WTC11 (cell line): Measurements from ENCODE around the gene ASB15. TPM values are rescaled to one million over a fixed set of nuclear protein-coding genes. Genes with fewer than 3 reads are reported as not detected.

Experiments used
- ATAC-seq: fragments of 200-7000 bp; cut with Tn5 transposase; 2 replicates; pipeline ENCODE4 v1.10.0; 2021; ENCODE audit warnings: mild to moderate bottlenecking, moderate library complexity
- CTCF ChIA-PET: fragments of 300-600 bp; sonication (Branson Sonifier 250); formaldehyde crosslinking; loops from one replicate; lab custom pipeline; 2021; ENCODE audit warnings: antibody characterized with exemption; lab: Charles Lee
- POLR2A ChIA-PET: fragments of 350-600 bp; sonication (Branson Sonifier 250); formaldehyde crosslinking; loops from one replicate; lab custom pipeline; 2021; ENCODE audit warnings: antibody characterized with exemption; lab: Charles Lee
- DNase-seq: peaks from one replicate; pipeline ENCODE4 v3.0.0; 2021; ENCODE audit warnings: low spot score
- H3K27ac Mint-ChIP-seq: 2 replicates; pipeline ENCODE4 v1.8.0; 2021; ENCODE audit warnings: mixed read lengths
- H3K27me3 Mint-ChIP-seq: 2 replicates; pipeline ENCODE4 v1.8.0; 2021; ENCODE audit warnings: low read depth, mild to moderate bottlenecking, moderate library complexity, mixed read lengths
- H3K36me3 Mint-ChIP-seq: 2 replicates; pipeline ENCODE4 v1.8.0; 2021; ENCODE audit warnings: mixed read lengths
- H3K4me1 Mint-ChIP-seq: 2 replicates; pipeline ENCODE4 v1.8.0; 2022; ENCODE audit warnings: mixed read lengths
- H3K4me3 Mint-ChIP-seq: 2 replicates; pipeline ENCODE4 v1.8.0; 2021; ENCODE audit warnings: mild to moderate bottlenecking, moderate library complexity, mixed read lengths
- H3K9me3 Mint-ChIP-seq: 2 replicates; pipeline ENCODE4 v1.8.0; 2021; ENCODE audit warnings: mixed read lengths
- ATF1 ChIP-seq: sonication (generic); formaldehyde crosslinking; IDR thresholded peaks from 2 replicates; pipeline ENCODE4 v1.8.1; 2023; ENCODE audit warnings: mild to moderate bottlenecking, moderate library complexity, missing genetic modification reagents
- ATF2 ChIP-seq: sonication (generic); formaldehyde crosslinking; IDR thresholded peaks from 2 replicates; pipeline ENCODE4 v1.8.1; 2022; ENCODE audit warnings: low read depth, missing genetic modification reagents, borderline replicate concordance
- CREB1 ChIP-seq: sonication (generic); formaldehyde crosslinking; IDR thresholded peaks from 2 replicates; pipeline ENCODE4 v1.8.0; 2023; ENCODE audit warnings: mild to moderate bottlenecking, missing genetic modification reagents
- EMX1 ChIP-seq: fragments of 250-450 bp; sonication (Bioruptor Pico); IDR thresholded peaks from 2 replicates; pipeline ENCODE4 v1.8.0; 2021; ENCODE audit warnings: mild to moderate bottlenecking
- ETV6 ChIP-seq: sonication (generic); formaldehyde crosslinking; IDR thresholded peaks from 2 replicates; pipeline ENCODE4 v1.8.1; 2022; ENCODE audit warnings: mild to moderate bottlenecking, missing genetic modification reagents
- GRHL2 ChIP-seq: fragments of 250-450 bp; sonication (Bioruptor Pico); IDR thresholded peaks from 2 replicates; pipeline ENCODE4 v1.8.0; 2022; ENCODE audit warnings: mild to moderate bottlenecking, moderate library complexity; ENCODE audit not compliant: insufficient replicate concordance, severe bottlenecking
- GTF2I ChIP-seq: fragments of 250-450 bp; sonication (Bioruptor Pico); conservative IDR thresholded peaks from 2 replicates; pipeline ENCODE4 v1.4.0; 2021; ENCODE audit warnings: mild to moderate bottlenecking
- NR2C2 ChIP-seq: sonication (generic); formaldehyde crosslinking; IDR thresholded peaks from 2 replicates; pipeline ENCODE4 v1.8.0; 2022; ENCODE audit warnings: mild to moderate bottlenecking, missing genetic modification reagents
- SMAD4 ChIP-seq: sonication (generic); formaldehyde crosslinking; IDR thresholded peaks from 2 replicates; pipeline ENCODE4 v1.8.0; 2022; ENCODE audit warnings: mild to moderate bottlenecking, missing genetic modification reagents
- SOX15 ChIP-seq: fragments of 250-450 bp; sonication (Bioruptor Pico); IDR thresholded peaks from 2 replicates; pipeline ENCODE4 v1.9.0; 2021; ENCODE audit warnings: mild to moderate bottlenecking
- ZBTB21 ChIP-seq: sonication (generic); formaldehyde crosslinking; IDR thresholded peaks from 2 replicates; pipeline ENCODE4 v1.8.1; 2023; ENCODE audit warnings: mild to moderate bottlenecking, missing genetic modification reagents, borderline replicate concordance
- ZNF396 ChIP-seq: fragments of 250-450 bp; sonication (Bioruptor Pico); IDR thresholded peaks from 2 replicates; pipeline ENCODE4 v1.8.0; 2021; ENCODE audit warnings: mild to moderate bottlenecking, moderate library complexity, borderline replicate concordance
- ZNF512 ChIP-seq: sonication (generic); formaldehyde crosslinking; IDR thresholded peaks from 2 replicates; pipeline ENCODE4 v1.8.1; 2022; ENCODE audit warnings: missing genetic modification reagents, borderline replicate concordance
- total RNA-seq: library from RNA; stranded (reverse); gene quantifications from 3 replicates; pipeline ENCODE4 v1.2.3, GENCODE V29; 2021
- TF ChIP-seq, protein P1 (sequence below): fragments of 250-450 bp; sonication (Bioruptor Pico); IDR thresholded peaks from 2 replicates; pipeline ENCODE4 v1.9.0; 2021; ENCODE audit warnings: moderate library complexity, mild to moderate bottlenecking, inconsistent platforms, borderline replicate concordance
- TF ChIP-seq, protein P2 (sequence below): fragments of 250-450 bp; sonication (Bioruptor Pico); IDR thresholded peaks from 2 replicates; pipeline ENCODE4 v1.9.0; 2021; ENCODE audit warnings: mild to moderate bottlenecking
- TF ChIP-seq, protein P3 (sequence below): sonication (generic); formaldehyde crosslinking; IDR thresholded peaks from 2 replicates; pipeline ENCODE4 v1.8.1; 2023; ENCODE audit warnings: mild to moderate bottlenecking, missing genetic modification reagents, moderate library complexity
- TF ChIP-seq, protein P4 (sequence below): fragments of 250-450 bp; sonication (Bioruptor Pico); IDR thresholded peaks from 2 replicates; pipeline ENCODE4 v1.9.0; 2021; ENCODE audit warnings: mild to moderate bottlenecking

The ASB15 gene
- total RNA-seq, 1 experiment from 2014 or later: not detected

DNA sequence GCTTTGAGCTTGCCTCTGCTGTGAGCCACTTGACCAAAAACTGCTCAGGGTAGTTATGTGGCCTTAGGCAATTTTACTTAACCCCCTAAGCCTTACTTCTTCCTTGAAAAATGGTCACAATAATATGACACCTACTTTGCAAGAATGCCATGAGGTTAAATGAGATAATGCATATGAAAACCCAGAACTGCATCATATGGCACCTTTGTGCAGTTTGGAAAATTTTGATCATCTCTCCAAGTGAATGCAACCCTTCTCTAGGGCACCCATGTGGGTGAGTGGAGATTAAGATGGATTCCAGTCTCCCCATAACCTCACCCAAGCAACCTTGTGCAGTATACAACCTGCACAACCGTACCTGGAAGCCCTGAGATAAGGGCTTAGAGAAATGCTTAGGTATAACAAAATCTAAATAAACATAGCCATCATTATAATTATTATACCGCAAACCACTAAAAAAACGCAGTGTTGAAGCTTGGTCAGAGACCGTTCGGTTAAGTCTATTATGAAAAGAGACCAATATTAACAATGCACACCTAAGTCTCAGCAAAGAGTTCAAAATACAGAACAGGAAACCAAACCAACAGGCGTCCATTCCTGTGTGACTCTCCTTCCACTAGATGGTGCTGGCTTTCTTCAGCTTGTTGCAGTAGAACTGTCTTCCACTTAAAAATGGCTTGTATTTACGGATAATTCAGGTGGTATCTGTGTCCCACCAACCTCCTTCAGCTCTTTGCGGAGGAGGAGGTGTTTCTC, 21.0 kb upstream of the ASB15 start:
- peak; percentile 95 for ATAC-seq
- H3K9me3 Mint-ChIP-seq: no peaks in the 10 kb centered on the region
- TF ChIP-seq GTF2I (CRISPR knock-in tag): peak; percentile 71; the same call in 1 of the 2 replicates
- no peak for TF ChIP-seq ZBTB21 (CRISPR knock-in tag)
- no peak for DNase-seq
- ChIA-PET CTCF (interaction anchor here (0.6 to 2.7 kb wide), 12 partner anchors 10 to 292 kb away, joined by 3 to 20 read pairs (median 4); partner anchors contain the start of gene NDUFA5), POLR2A (no interaction called here)
- H3K27me3 Mint-ChIP-seq: no peaks in the 10 kb centered on the region
- H3K27ac Mint-ChIP-seq: no peak overlapping the region; the same call in 1 of the 2 replicates
- H3K4me3 Mint-ChIP-seq: no peak overlapping the region
- peaks cover 38% of the 10 kb centered on the region for H3K4me1 Mint-ChIP-seq
- H3K36me3 Mint-ChIP-seq: no peaks in the 10 kb centered on the region

- Mint-ChIP-seq H3K36me3 (no peaks in the 10 kb centered on the region), H3K27ac (no peak overlapping the region; the same call in 1 of the 2 replicates), H3K4me1 (peaks cover 34% of the 10 kb centered on the region), H3K4me3 (no peak overlapping the region), H3K27me3 (no peaks in the 10 kb centered on the region), H3K9me3 (no peaks in the 10 kb centered on the region)
- TF ChIP-seq, protein P1, sequence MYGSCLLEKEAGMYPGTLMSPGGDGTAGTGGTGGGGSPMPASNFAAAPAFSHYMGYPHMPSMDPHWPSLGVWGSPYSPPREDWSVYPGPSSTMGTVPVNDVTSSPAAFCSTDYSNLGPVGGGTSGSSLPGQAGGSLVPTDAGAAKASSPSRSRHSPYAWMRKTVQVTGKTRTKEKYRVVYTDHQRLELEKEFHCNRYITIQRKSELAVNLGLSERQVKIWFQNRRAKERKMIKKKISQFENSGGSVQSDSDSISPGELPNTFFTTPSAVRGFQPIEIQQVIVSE (CRISPR knock-in tag): no peak
- TF ChIP-seq, protein P2, sequence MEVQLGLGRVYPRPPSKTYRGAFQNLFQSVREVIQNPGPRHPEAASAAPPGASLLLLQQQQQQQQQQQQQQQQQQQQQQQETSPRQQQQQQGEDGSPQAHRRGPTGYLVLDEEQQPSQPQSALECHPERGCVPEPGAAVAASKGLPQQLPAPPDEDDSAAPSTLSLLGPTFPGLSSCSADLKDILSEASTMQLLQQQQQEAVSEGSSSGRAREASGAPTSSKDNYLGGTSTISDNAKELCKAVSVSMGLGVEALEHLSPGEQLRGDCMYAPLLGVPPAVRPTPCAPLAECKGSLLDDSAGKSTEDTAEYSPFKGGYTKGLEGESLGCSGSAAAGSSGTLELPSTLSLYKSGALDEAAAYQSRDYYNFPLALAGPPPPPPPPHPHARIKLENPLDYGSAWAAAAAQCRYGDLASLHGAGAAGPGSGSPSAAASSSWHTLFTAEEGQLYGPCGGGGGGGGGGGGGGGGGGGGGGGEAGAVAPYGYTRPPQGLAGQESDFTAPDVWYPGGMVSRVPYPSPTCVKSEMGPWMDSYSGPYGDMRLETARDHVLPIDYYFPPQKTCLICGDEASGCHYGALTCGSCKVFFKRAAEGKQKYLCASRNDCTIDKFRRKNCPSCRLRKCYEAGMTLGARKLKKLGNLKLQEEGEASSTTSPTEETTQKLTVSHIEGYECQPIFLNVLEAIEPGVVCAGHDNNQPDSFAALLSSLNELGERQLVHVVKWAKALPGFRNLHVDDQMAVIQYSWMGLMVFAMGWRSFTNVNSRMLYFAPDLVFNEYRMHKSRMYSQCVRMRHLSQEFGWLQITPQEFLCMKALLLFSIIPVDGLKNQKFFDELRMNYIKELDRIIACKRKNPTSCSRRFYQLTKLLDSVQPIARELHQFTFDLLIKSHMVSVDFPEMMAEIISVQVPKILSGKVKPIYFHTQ (CRISPR knock-in tag): no peak
- TF ChIP-seq CREB1 (CRISPR knock-in tag) (no peak), SMAD4 (CRISPR knock-in tag) (no peak), ETV6 (CRISPR knock-in tag) (no peak), SOX15 (CRISPR knock-in tag) (no peak), NR2C2 (no peak), ZNF396 (CRISPR knock-in tag) (no peak), ATF2 (CRISPR knock-in tag) (no peak), ATF1 (no peak), GRHL2 (CRISPR knock-in tag) (no peak), ZNF512 (CRISPR knock-in tag) (no peak), EMX1 (CRISPR knock-in tag) (no peak), ZBTB21 (CRISPR knock-in tag) (no peak)
- TF ChIP-seq, protein P3, sequence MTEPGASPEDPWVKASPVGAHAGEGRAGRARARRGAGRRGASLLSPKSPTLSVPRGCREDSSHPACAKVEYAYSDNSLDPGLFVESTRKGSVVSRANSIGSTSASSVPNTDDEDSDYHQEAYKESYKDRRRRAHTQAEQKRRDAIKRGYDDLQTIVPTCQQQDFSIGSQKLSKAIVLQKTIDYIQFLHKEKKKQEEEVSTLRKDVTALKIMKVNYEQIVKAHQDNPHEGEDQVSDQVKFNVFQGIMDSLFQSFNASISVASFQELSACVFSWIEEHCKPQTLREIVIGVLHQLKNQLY (CRISPR knock-in tag): no peak
- TF ChIP-seq, protein P4, sequence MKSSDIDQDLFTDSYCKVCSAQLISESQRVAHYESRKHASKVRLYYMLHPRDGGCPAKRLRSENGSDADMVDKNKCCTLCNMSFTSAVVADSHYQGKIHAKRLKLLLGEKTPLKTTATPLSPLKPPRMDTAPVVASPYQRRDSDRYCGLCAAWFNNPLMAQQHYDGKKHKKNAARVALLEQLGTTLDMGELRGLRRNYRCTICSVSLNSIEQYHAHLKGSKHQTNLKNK (CRISPR knock-in tag): no peak
- DNase-seq (no peak), ATAC-seq (no peak)
- ChIA-PET POLR2A (no interaction called here), CTCF (interaction anchor here (0.6 to 2.7 kb wide), 13 partner anchors 10 to 291 kb away, joined by 3 to 20 read pairs (median 4); partner anchors contain the start of gene NDUFA5)
Observed at GRCh38 chr7:123581162-123581459, 20.5 kb upstream of the ASB15 start.
